HG03045 (cell line): ENCODE results near the gene ANTKMT.

Experiments
- ATAC-seq: cut with Tn5 transposase; IDR thresholded peaks from one replicate; pipeline ENCODE4 v1.9.1; 2021; ENCODE audit warnings: mild to moderate bottlenecking, moderate library complexity; ENCODE audit not compliant: unreplicated experiment

ANTKMT gene

DNA sequence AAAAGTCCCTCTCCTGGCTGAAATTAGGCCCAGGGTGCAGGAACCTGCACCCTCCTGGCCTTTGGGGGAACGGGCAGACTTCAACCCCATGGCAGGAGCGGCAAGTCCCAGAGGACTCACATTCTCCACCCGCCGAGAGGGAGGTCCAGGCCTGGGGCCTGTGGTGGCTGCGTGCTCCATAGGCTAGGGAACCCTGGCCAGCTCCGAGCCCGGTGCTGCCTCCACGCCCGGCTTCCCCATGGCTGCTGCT is 5.2 kb downstream of the ANTKMT start:
- ATAC-seq, result no peak

- ATAC-seq, result peak; percentile 29
Measured at GRCh38 chr16:726438-727290, 5.7 kb downstream of the ANTKMT start, which contains the start of the genes CCDC78 and HAGHL. CCDC78 (minus strand) TSS chr16:726443; CDS start chr16:726367, 76 bp downstream. HAGHL (plus strand) TSS chr16:727106; CDS start chr16:727510, 404 bp downstream.

GRCh38 chr16:727291-727977 is 6.5 kb downstream of the ANTKMT start:
- peak; percentile 4 for ATAC-seq

DNA sequence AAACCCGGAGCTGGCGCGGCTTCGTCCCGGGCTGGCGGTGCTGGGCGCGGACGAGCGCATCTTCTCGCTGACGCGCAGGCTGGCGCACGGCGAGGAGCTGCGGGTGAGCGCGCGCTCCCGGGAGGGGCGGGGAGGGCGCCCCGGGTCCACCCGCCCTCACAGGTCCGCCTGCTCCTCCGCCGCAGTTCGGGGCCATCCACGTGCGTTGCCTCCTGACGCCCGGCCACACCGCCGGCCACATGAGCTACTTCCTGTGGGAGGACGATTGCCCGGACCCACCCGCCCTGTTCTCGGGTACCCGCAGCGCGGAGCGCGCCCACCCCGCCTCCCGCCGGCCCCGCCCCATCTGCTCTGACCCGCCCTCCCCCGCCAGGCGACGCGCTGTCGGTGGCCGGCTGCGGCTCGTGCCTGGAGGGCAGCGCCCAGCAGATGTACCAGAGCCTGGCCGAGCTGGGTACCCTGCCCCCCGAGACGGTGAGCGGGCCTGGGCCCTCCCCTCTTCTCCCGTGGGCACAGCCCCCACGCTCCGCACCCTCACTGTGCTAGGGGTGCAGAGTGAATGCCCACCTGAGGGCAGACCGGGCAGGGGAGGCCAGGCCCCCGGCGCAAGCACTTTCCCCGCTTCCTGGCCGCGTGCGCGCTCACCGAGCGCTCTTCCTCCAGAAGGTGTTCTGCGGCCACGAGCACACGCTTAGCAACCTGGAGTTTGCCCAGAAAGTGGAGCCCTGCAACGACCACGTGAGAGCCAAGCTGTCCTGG is 7.4 kb downstream of the ANTKMT start:
- peak; percentile 21 for ATAC-seq

- ATAC-seq, result no peak
Measured at GRCh38 chr16:728890-729744, 8.2 kb downstream of the ANTKMT start.

GRCh38 chr16:729768-730665 is 9.1 kb downstream of the ANTKMT start:
- ATAC-seq, result no peak

- ATAC-seq, result no peak
Measured at GRCh38 chr16:730666-731509, 9.9 kb downstream of the ANTKMT start.

DNA sequence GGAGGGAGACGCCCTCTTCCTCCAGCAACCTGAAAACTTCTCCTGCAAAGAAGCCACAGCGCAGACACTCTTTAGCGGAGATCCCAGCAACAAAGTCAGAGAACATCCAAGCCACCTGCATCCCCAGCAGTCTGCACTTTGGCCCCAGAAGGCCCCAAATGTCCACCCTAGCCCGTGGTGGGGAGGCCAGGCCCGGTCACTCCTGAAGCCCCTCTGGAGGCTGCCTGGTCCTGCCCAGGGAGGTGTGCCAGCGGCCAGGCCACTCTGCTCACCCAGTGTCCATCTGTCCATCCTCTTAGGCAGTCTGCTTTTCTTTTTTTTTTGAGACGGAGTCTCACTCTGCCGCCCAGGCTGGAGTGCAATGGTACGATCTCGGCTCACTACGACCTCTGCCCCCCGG is 11.4 kb downstream of the ANTKMT start:
- ATAC-seq, result no peak

DNA sequence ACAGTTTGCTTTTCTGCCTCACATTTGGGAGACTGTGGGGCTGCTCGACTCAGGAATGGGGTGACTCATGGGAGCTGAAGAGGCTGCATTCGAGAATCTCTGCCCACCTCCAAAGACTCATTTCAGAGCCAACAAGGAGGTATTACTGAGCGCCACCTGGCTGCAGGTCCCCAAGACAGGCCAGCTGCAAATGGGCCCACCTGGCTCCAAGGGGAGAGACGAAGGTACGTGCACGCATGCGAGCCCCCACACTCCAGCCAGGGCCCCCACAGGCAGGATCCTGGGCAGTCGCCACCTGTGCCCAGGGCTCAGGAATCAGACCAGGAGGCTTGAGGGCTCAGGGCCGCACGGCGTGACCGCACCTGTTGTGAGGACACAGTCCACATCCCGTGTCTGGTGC is 12.0 kb downstream of the ANTKMT start:
- no peak for ATAC-seq

DNA sequence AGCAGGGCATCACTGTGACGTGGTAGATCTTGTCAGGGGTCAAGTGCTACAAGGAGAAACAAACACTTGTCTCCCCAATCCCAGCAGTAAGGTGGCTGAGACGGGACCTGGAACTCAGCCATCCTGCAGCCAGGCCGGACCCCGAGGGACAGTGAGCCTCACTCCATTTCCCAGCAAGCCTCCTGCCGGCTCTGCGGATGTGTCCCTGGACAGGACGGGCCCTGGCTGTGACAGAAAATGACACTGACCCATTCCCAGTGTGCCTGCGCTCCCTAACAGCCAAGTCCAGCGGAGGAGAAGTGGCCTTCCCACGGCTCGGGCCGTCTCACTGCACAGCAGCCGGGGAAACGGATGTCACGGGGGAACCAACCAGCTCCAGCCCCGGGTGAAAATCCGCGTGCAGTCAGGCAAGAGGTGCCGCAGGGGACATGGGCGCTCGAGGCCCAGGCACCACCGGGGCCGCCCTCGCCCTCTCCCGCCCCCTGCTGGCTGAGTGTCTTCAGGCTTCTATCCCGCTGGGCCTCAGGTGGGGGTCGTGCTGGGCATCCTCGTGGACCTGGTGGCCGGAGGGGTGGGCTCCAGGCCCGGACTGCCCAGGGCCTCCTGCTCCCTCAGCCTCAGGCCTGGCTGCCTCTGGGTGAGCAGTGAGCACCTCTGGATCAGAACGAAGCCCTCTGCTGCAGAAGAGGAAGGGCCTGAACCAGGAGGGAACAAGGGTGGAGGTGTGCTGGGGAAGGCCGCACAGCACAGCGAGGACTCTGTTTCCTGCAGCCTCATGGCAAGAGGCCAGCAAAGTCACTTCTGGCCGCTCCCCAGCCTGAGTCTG is 12.6 kb downstream of the ANTKMT start:
- no peak for ATAC-seq

GRCh38 chr16:734208-734980 is 13.4 kb downstream of the ANTKMT start:
- no peak for ATAC-seq

DNA sequence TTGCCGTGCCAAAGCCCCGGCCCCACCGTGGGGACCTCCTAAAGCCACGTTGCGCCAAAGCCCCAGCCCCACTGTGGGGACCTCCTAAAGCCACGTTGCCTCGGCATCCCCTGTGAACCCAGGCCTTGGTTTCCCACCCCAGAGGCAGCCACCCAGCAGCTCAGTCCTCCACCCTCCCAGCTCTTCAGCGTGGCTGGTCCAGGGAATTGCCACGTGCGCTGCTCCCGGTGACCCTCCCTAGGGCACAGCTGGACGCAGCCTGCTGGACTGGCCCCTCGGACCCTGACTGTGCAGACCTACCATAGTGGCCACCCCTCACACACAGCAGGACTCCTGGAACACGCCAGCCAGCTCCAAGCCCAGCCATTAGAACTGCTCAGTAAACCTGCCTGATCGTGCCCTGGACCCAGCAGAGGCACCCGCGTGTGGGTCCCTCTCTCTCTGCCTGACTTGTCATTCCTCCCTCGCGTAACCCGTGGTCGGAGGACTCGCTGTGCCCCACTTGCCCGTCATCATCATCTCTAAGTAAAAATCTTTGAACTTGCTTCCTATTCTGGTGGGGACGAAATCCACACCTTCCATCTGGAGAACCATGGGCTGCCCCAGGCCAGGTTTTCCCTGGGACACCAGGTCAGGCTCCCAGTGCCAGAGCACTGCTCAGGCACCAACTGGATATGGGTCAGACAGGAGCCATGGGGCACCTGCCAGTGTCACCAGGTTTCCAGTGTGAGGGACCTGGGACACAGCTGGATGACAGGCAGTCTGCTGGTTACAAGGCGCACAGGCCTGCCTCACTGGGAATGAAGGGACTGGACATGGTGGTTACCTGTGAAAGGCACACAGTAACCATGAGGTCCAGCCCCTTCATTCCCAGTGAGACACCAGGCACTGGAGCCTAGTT is 14.3 kb downstream of the ANTKMT start:
- ATAC-seq, result no peak

DNA sequence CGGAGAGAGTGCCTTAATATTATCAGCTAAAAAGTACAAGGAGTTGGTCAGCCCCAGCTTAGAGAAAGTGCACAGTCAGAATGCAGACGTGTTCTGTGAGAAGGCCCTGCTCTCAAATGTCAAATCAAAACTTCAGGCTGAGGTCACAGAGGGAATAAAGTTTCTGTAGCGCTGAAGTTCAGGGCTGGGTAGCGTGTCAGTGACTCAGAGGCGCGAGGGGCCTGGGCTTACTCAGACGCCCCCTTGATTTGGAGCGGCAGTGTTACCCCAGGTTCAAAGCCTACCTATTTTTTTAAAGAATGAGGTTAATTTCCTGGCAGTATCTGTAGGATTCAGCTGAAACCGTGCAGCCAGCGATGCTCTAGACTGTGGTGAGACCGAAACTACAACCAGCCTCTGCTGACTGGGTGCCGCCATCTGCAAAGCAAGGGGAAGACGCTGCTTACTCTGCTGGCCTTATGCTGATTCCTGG is 15.1 kb downstream of the ANTKMT start:
- ATAC-seq, result no peak

- ATAC-seq, result no peak
Measured at GRCh38 chr16:736936-737481, 16.1 kb downstream of the ANTKMT start.

DNA sequence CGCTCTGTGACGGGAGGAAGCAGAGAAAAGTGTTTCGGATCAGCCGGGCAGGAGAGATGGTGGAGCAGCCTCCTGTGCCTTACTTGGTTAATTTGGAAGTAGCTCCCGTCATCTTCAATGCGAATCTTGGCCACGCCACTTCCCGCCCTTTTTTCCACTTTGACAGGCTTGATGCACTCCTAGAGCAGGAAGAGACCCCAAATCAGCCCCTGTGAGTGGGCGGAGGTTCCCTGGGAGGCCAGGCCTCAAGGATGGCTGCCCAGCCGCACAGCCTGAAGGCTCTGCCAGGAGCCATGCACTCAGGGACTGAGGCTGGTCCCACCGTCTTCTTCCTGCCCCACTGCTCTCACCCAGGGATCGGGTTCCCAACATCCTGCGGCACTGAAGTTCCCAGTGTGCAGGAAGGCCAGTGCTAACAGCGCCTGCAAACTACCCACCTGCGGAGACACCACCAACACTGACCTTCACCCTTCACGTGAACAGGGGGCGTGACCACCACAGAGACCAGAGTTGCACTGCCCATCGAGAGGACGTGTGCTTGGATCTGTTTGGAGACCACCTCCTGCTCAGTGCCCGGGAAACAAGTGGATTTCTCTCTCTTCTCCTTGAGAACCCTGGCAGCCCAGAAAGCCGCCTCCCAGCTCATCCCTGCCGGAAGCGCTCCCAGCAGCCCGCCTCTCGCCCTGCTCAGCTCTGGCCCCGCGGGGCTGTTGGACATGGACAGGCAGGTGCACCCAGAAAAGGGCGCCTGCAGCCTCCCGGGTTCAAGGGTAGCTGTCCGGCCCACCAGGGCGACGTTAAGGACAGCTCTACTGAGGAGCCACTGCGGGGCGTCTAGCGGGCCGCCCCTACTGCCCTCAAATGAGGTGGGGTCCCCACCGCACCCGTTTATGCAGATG is 18.9 kb downstream of the ANTKMT start:
- no peak for ATAC-seq
